ENCODE data around the gene LY9. TPM values are rescaled to one million over a fixed set of nuclear protein-coding genes. Genes with fewer than 3 reads are reported as not detected.

The LY9 gene
- polyA plus RNA-seq, 3 donors: 1.4 to 2.7 (median 1.7) TPM

- no peak for TF ChIP-seq CTCF (IDR thresholded peaks at IDR 0.05)
- Mint-ChIP-seq H3K36me3 (peaks cover 79 to 91% of the 10 kb centered on the region in 2 donors), H3K9me3 (peaks cover 0 to 1% (median 0%) of the 10 kb centered on the region in 7 donors), H3K4me3 (peak overlapping the region in 1 of 2 donors; percentile 70), H3K4me1 (peaks cover 36% of the 10 kb centered on the region), H3K27me3 (ENCODE audit: low read depth in 3 of 3) (peaks cover 0 to 4% (median 0%) of the 10 kb centered on the region in 3 donors), H3K27ac (peak overlapping the region in 5 of 7 donors; percentile 24 to 85 (median 63))
- Histone ChIP-seq H2AFZ (ENCODE audit: insufficient read depth, low read depth, low read length, poor library complexity, severe bottlenecking) (no peak overlapping the region), H3K27me3 (ENCODE audit: control insufficient read depth in 2 of 2, insufficient read depth in 2 of 2, low read length in 2 of 2) (no peaks in the 10 kb centered on the region), H4K20me1 (ENCODE audit: insufficient read depth, low read length) (peaks cover 29% of the 10 kb centered on the region), H3K27ac (ENCODE audit: low read depth in 1 of 2, low read length in 2 of 2) (peak overlapping the region in 1 of 2 donors; percentile 53), H3K4me1 (ENCODE audit: control insufficient read depth in 1 of 2, insufficient read depth in 2 of 2, low read length in 2 of 2) (peaks cover 31 to 38% of the 10 kb centered on the region in 2 donors), H3K4me2 (replicated peaks; ENCODE audit: extremely low read depth, low read length, poor library complexity, severe bottlenecking) (peak overlapping the region; percentile 21), H3K9ac (ENCODE audit: insufficient read depth, low read length, poor library complexity, severe bottlenecking) (no peak overlapping the region), H3K79me2 (ENCODE audit: insufficient read depth, low read length) (no peaks in the 10 kb centered on the region), H3K36me3 (replicated peaks in 1 of 2; ENCODE audit: control insufficient read depth in 1 of 2, insufficient read depth in 2 of 2, low read length in 2 of 2) (peaks cover 70 to 89% of the 10 kb centered on the region in 2 donors), H3K9me3 (replicated peaks in 1 of 2; ENCODE audit: control insufficient read depth in 1 of 2, insufficient read depth in 1 of 2, low read length in 2 of 2) (no peaks in the 10 kb centered on the region), H3K4me3 (replicated peaks in 1 of 3; ENCODE audit: low read depth in 2 of 3, low read length in 3 of 3) (peak overlapping the region in 1 of 3 experiments; percentile 23)
- no CpG with 5 or more reads among the region's 3 CpGs for WGBS (ENCODE audit: insufficient coverage)
- intact Hi-C loops (cut with micrococcal nuclease): loop anchor here in 1 of 2 donors (5.0 to 10.0 kb wide), 2 partner anchors 112 to 116 kb away; partner anchors contain the start of gene ITLN2
- peak; percentile 29 to 59 (median 40) for DNase-seq
Observed at GRCh38 chr1:160836561-160836960, 40.6 kb downstream of the LY9 start.

- no peak for DNase-seq
- Histone ChIP-seq H3K79me2 (ENCODE audit: insufficient read depth, low read length) (no peaks in the 10 kb centered on the region), H3K27me3 (ENCODE audit: control insufficient read depth in 2 of 2, insufficient read depth in 2 of 2, low read length in 2 of 2) (no peaks in the 10 kb centered on the region), H3K4me2 (replicated peaks; ENCODE audit: extremely low read depth, low read length, poor library complexity, severe bottlenecking) (peak overlapping the region; percentile 21), H4K20me1 (ENCODE audit: insufficient read depth, low read length) (peaks cover 34% of the 10 kb centered on the region), H3K4me1 (ENCODE audit: control insufficient read depth in 1 of 2, insufficient read depth in 2 of 2, low read length in 2 of 2) (peaks cover 31 to 38% of the 10 kb centered on the region in 2 donors), H3K9me3 (replicated peaks in 1 of 2; ENCODE audit: control insufficient read depth in 1 of 2, insufficient read depth in 1 of 2, low read length in 2 of 2) (no peaks in the 10 kb centered on the region), H3K4me3 (replicated peaks in 1 of 3; ENCODE audit: low read depth in 2 of 3, low read length in 3 of 3) (peak overlapping the region in 1 of 3 experiments; percentile 23), H3K27ac (ENCODE audit: low read depth in 1 of 2, low read length in 2 of 2) (peak overlapping the region in 1 of 2 donors; percentile 53), H3K36me3 (replicated peaks in 1 of 2; ENCODE audit: control insufficient read depth in 1 of 2, insufficient read depth in 2 of 2, low read length in 2 of 2) (peaks cover 69 to 89% of the 10 kb centered on the region in 2 donors), H3K9ac (ENCODE audit: insufficient read depth, low read length, poor library complexity, severe bottlenecking) (no peak overlapping the region), H2AFZ (ENCODE audit: insufficient read depth, low read depth, low read length, poor library complexity, severe bottlenecking) (no peak overlapping the region)
- peak overlapping the region in 6 of 7 donors; percentile 24 to 85 (median 72) for H3K27ac Mint-ChIP-seq
- no peak for TF ChIP-seq CTCF (IDR thresholded peaks at IDR 0.05)
- H3K4me3 Mint-ChIP-seq: peak overlapping the region in 1 of 2 donors; percentile 70
- H3K4me1 Mint-ChIP-seq: peaks cover 36% of the 10 kb centered on the region
- intact Hi-C loops (cut with micrococcal nuclease): loop anchor here in 1 of 2 donors (5.0 to 10.0 kb wide), 2 partner anchors 112 to 115 kb away; partner anchors contain the start of gene ITLN2
- H3K36me3 Mint-ChIP-seq: peaks cover 77 to 91% of the 10 kb centered on the region in 2 donors
- H3K27me3 Mint-ChIP-seq (ENCODE audit: low read depth in 3 of 3): peaks cover 0 to 4% (median 0%) of the 10 kb centered on the region in 3 donors
- WGBS (ENCODE audit: insufficient coverage): no CpG with 5 or more reads among the region's 4 CpGs
- peaks cover 0 to 1% (median 0%) of the 10 kb centered on the region in 7 donors for H3K9me3 Mint-ChIP-seq
Observed at GRCh38 chr1:160836981-160837557, 41.1 kb downstream of the LY9 start.

All from CD14-positive monocyte (primary cell).